NCI-H2081 (cell line): ENCODE data around the gene PLXDC1.
"Not testable (repeated sequence)": the region's sequence is repeated elsewhere in the genome, so short reads cannot be mapped to it uniquely, and the experiment has no call there.

Source experiments
- DNase-seq, 2 experiments: peaks; one replicate each; lab custom pipeline; 2025; lab: John Stamatoyannopoulos, UW

PLXDC1 gene

GRCh38 chr17:39181303-39181702 lies 29.9 kb upstream of the PLXDC1 start:
- no peak for DNase-seq

- peak in 1 of 2 experiments; percentile 15 for DNase-seq
Measured at GRCh38 chr17:39178536-39178935, 27.1 kb upstream of the PLXDC1 start.

- no peak for DNase-seq
Measured at GRCh38 chr17:39177256-39177655, 25.8 kb upstream of the PLXDC1 start.

- no peak for DNase-seq
Measured at GRCh38 chr17:39175695-39176093, 24.3 kb upstream of the PLXDC1 start.

- DNase-seq: peak; percentile 63 to 80
Measured at GRCh38 chr17:39174920-39175694, 23.7 kb upstream of the PLXDC1 start.

GRCh38 chr17:39173526-39174274 lies 22.3 kb upstream of the PLXDC1 start:
- no peak for DNase-seq

- no peak for DNase-seq
Measured at GRCh38 chr17:39173080-39173479, 21.6 kb upstream of the PLXDC1 start.

- no peak for DNase-seq
Measured at GRCh38 chr17:39171933-39172332, 20.5 kb upstream of the PLXDC1 start.

GRCh38 chr17:39170558-39170957 lies 19.1 kb upstream of the PLXDC1 start:
- DNase-seq: no peak

GRCh38 chr17:39170109-39170508 lies 18.7 kb upstream of the PLXDC1 start:
- DNase-seq: no peak

GRCh38 chr17:39169518-39169917 lies 18.1 kb upstream of the PLXDC1 start:
- no peak for DNase-seq

- no peak for DNase-seq
Measured at GRCh38 chr17:39169101-39169500, 17.7 kb upstream of the PLXDC1 start.

- DNase-seq: not testable (repeated sequence)
Measured at GRCh38 chr17:39168503-39168902, 17.1 kb upstream of the PLXDC1 start.

GRCh38 chr17:39167476-39167875 lies 16.0 kb upstream of the PLXDC1 start:
- no peak for DNase-seq

- DNase-seq: no peak
Measured at GRCh38 chr17:39166437-39167335, 15.2 kb upstream of the PLXDC1 start.

GRCh38 chr17:39165841-39166349 lies 14.5 kb upstream of the PLXDC1 start, which contains the start of gene ARL5C:
ARL5C (minus strand) TSS chr17:39166161; CDS start chr17:39165760, 401 bp downstream.
- no peak for DNase-seq

GRCh38 chr17:39165178-39165840 lies 13.9 kb upstream of the PLXDC1 start:
- no peak for DNase-seq

- DNase-seq: peak; percentile 60 to 77
Measured at GRCh38 chr17:39164675-39165143, 13.3 kb upstream of the PLXDC1 start.

- no peak for DNase-seq
Measured at GRCh38 chr17:39161962-39162361, 10.5 kb upstream of the PLXDC1 start.

- DNase-seq: no peak
Measured at GRCh38 chr17:39158623-39159022, 7.2 kb upstream of the PLXDC1 start.

GRCh38 chr17:39156491-39156890 lies 5.1 kb upstream of the PLXDC1 start:
- DNase-seq: no peak
